Thymus (tissue), 11 donors: ENCODE measurements around the gene CAT. TPM values are rescaled to one million over a fixed set of nuclear protein-coding genes. Genes with fewer than 3 reads are reported as not detected.

Experiments
- DNase-seq, 9 donors: peaks; one replicate each; pipeline ENCODE4 v3.0.0-alpha.2; 2013; ENCODE audit warnings: low spot score in 9 of 9, low read depth in 6 of 9, missing footprints in 1 of 9
- H3K27ac ChIP-seq, 2 donors: one replicate each; pipeline ENCODE4 v1.5.1; 2013; ENCODE audit warnings: control low read depth in 1 of 2, low read depth in 1 of 2, low read length in 1 of 2, mild to moderate bottlenecking in 1 of 2, moderate library complexity in 1 of 2
- H3K27me3 ChIP-seq, 2 donors: one replicate each; pipeline ENCODE4 v1.5.1; 2013; ENCODE audit warnings: low read length in 1 of 2; ENCODE audit not compliant: control insufficient read depth in 2 of 2, insufficient read depth in 1 of 2
- H3K36me3 ChIP-seq, 2 donors: one replicate each; pipeline ENCODE4 v1.5.1; 2013; ENCODE audit warnings: low read length in 1 of 2, mild to moderate bottlenecking in 1 of 2, moderate library complexity in 1 of 2; ENCODE audit not compliant: control insufficient read depth in 2 of 2, insufficient read depth in 2 of 2
- H3K4me1 ChIP-seq, 2 donors: one replicate each; pipeline ENCODE4 v1.5.1; 2013; ENCODE audit warnings: low read length in 2 of 2; ENCODE audit not compliant: control insufficient read depth in 2 of 2, insufficient read depth in 2 of 2
- H3K4me3 ChIP-seq, 2 donors: one replicate each; pipeline ENCODE4 v1.5.1; 2013; ENCODE audit warnings: low read length in 2 of 2, control low read depth in 1 of 2, mild to moderate bottlenecking in 1 of 2
- H3K9me3 ChIP-seq, 2 donors: one replicate each; pipeline ENCODE4 v1.5.1; 2013; ENCODE audit warnings: low read length in 1 of 2, mild to moderate bottlenecking in 1 of 2; ENCODE audit not compliant: control insufficient read depth in 2 of 2, insufficient read depth in 1 of 2
- WGBS: extraction: QIAGEN DNeasy Blood & Tissue Kit; methylation state at CpG from one replicate; pipeline ENCODE4 v1.1.7; 2013; 5-methylcytosine and 5-hydroxymethylcytosine counted together
- polyA plus RNA-seq: library from polyadenylated mRNA; stranded (reverse); fragments of 200-250 nt; gene quantifications from one replicate; pipeline ENCODE4 v1.2.3, GENCODE V29; 2013
- total RNA-seq: library from RNA; stranded (reverse); fragments of 120-200 nt; gene quantifications from one replicate; pipeline ENCODE4 v1.2.4, GENCODE V29; 2013
- donor health status: healthy.

The CAT gene
- total and polyA plus RNA-seq, 2 donors: 69.6 to 92.4 TPM

GRCh38 chr11:34478845-34479663 is 40.3 kb downstream of the CAT start:
- Histone ChIP-seq H3K36me3 (no peaks in the 10 kb centered on the region), H3K4me3 (no peak overlapping the region), H3K27me3 (no peaks in the 10 kb centered on the region), H3K4me1 (no peaks in the 10 kb centered on the region), H3K27ac (no peak overlapping the region), H3K9me3 (no peaks in the 10 kb centered on the region)
- DNase-seq: no peak
- 94% methylated on average over 8 of the region's 8 CpGs for WGBS

- H3K27ac ChIP-seq: no peak overlapping the region
- H3K36me3 ChIP-seq: no peaks in the 10 kb centered on the region
- no peaks in the 10 kb centered on the region for H3K27me3 ChIP-seq
- no peak for DNase-seq
- H3K4me1 ChIP-seq: no peaks in the 10 kb centered on the region
- no peak overlapping the region for H3K4me3 ChIP-seq
- no peaks in the 10 kb centered on the region for H3K9me3 ChIP-seq
- 87% methylated on average over 3 of the region's 3 CpGs for WGBS
These were observed 41.6 kb downstream of the CAT start for GRCh38 chr11:34480314-34480713.

DNA sequence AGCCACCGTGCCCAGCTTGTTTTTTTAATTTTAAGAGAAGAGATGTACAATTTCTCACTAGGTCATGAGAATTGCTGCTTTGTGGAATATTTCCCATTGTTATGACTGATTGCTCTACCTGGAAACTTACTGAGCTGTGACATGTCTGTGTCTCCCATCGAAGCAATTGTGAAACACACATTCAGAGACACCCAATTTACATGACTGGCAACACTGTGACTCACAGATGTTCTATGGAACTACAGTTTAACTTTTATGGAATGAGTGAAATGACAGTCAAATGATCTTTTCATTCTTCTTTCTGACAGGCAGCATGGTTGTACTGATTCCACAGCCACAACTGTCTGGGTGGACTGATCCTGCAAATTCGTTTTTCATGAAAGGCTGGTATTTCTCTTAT is 42.6 kb downstream of the CAT start:
- WGBS: 78% methylated on average over 3 of the region's 3 CpGs
- H3K27me3 ChIP-seq: no peaks in the 10 kb centered on the region
- no peak overlapping the region for H3K27ac ChIP-seq
- H3K4me3 ChIP-seq: no peak overlapping the region
- H3K4me1 ChIP-seq: no peaks in the 10 kb centered on the region
- no peaks in the 10 kb centered on the region for H3K36me3 ChIP-seq
- H3K9me3 ChIP-seq: no peaks in the 10 kb centered on the region
- no peak for DNase-seq

- Histone ChIP-seq H3K36me3 (no peaks in the 10 kb centered on the region), H3K9me3 (no peaks in the 10 kb centered on the region), H3K27ac (no peak overlapping the region), H3K27me3 (no peaks in the 10 kb centered on the region), H3K4me1 (no peaks in the 10 kb centered on the region), H3K4me3 (no peak overlapping the region)
- no peak for DNase-seq
- 85% methylated on average over 9 of the region's 9 CpGs for WGBS
These were observed 44.6 kb downstream of the CAT start for GRCh38 chr11:34483106-34483874.

GRCh38 chr11:34487430-34487829 is 48.7 kb downstream of the CAT start:
- no peak overlapping the region for H3K27ac ChIP-seq
- H3K36me3 ChIP-seq: no peaks in the 10 kb centered on the region
- H3K9me3 ChIP-seq: no peaks in the 10 kb centered on the region
- no peak for DNase-seq
- no peaks in the 10 kb centered on the region for H3K4me1 ChIP-seq
- WGBS: 90% methylated on average over 7 of the region's 7 CpGs
- H3K27me3 ChIP-seq: no peaks in the 10 kb centered on the region
- no peak overlapping the region for H3K4me3 ChIP-seq

- Histone ChIP-seq H3K9me3 (no peaks in the 10 kb centered on the region), H3K4me3 (no peak overlapping the region), H3K4me1 (no peaks in the 10 kb centered on the region), H3K27ac (no peak overlapping the region), H3K27me3 (no peaks in the 10 kb centered on the region), H3K36me3 (no peaks in the 10 kb centered on the region)
- WGBS: 94% methylated on average over 12 of the region's 12 CpGs
- no peak for DNase-seq
These were observed 50.3 kb downstream of the CAT start for GRCh38 chr11:34488855-34489557.

DNA sequence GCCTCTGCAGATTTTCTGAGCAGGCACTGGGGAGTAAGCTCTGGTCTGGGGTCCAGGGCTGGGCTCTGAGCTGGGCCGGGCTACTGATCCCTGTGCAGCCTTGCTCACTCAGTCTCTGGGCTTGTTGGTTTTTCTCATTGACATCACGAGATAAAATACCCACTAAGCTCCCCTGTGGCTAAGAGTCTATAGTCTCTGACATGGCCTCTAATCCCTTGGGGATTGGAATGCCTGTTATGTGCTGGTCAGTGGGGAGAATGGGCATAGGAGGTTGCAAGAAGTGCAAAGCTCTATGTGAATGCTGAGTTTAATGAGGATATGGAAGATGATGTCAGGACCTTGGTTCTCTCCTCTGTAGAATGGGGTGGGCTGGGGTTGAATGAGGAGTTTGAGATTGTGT is 51.6 kb downstream of the CAT start:
- DNase-seq: no peak
- Histone ChIP-seq H3K36me3 (no peaks in the 10 kb centered on the region), H3K4me1 (no peaks in the 10 kb centered on the region), H3K27ac (no peak overlapping the region), H3K4me3 (no peak overlapping the region), H3K9me3 (no peaks in the 10 kb centered on the region), H3K27me3 (no peaks in the 10 kb centered on the region)
- 96% methylated on average over 2 of the region's 2 CpGs for WGBS

DNA sequence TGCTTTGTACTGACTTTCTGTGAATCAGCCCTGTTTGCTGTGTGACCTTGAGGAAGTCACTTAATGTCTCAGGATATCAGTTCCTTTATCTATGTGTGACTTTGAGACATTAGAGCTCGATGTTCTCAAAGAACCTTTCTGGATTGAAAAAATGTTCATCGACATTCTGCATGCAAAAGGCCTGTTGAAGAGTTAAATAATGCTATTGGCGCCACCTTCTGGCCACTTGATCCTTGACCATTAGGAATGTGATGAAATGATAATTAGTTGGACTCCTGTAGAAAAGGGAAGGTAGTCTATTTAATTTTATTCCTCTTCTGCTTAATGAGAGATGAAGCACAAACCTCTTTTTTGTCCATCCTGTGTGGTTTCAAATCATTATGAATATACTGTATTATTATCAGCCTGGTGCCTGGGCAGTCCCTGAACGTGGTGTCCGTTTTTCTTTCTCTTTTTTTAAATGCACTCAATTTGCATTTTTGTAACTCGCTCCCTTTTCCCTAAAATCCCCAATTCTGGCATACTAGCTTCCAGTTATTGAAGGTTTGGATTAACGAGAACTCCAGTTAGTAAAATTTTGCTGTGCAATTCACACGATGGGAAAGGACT is 54.2 kb downstream of the CAT start:
- peak in 8 of 9 donors; percentile 12 to 56 (median 24) for DNase-seq
- Histone ChIP-seq H3K4me1 (no peaks in the 10 kb centered on the region), H3K4me3 (no peak overlapping the region), H3K27me3 (no peaks in the 10 kb centered on the region), H3K27ac (no peak overlapping the region), H3K9me3 (no peaks in the 10 kb centered on the region), H3K36me3 (no peaks in the 10 kb centered on the region)
- WGBS: 60% methylated on average over 8 of the region's 8 CpGs
